Right lung (tissue), 5 donors: ENCODE data around the gene GTF3C6. TPM values are rescaled to one million over a fixed set of nuclear protein-coding genes. Genes with fewer than 3 reads are reported as not detected.

Source experiments
- polyA plus RNA-seq, 5 donors: library from polyadenylated mRNA; unstranded; fragments of 120-200 nt; gene quantifications; one replicate each; pipeline versions ENCODE4 v1.2.1 to v1.2.3, GENCODE V29; 2013; ENCODE audit warnings: inconsistent platforms in 1 of 5, low replicate concordance in 1 of 5; ENCODE audit not compliant: insufficient read length in 5 of 5, insufficient read depth in 1 of 5

Gene GTF3C6
- polyA plus RNA-seq, 5 donors = 60.2 to 80.3 (median 70.2) TPM

Other genes with a start within 250 kb of the GTF3C6 start
- gene CDK19, start 143.2 kb upstream of the GTF3C6 start, polyA plus RNA-seq = 10 to 100 TPM; 21.6 to 48.9 (median 46.3) TPM
- 10 to 100 TPM; 49.1 to 69.8 (median 59.5) TPM for gene AMD1, start 83.9 kb upstream of the GTF3C6 start, polyA plus RNA-seq
- 10 to 100 TPM; 29.1 to 38.5 (median 30.3) TPM for gene RPF2, start 23.3 kb downstream of the GTF3C6 start, polyA plus RNA-seq
- gene SLC16A10, start 128.8 kb downstream of the GTF3C6 start, polyA plus RNA-seq = 1 to 10 TPM; 4.3 to 7.4 (median 6.3) TPM